Left lung (tissue), 10 donors: ENCODE data around the gene CLDN24. TPM values are rescaled to one million over a fixed set of nuclear protein-coding genes. Genes with fewer than 3 reads are reported as not detected.

Experiments
- ATAC-seq: fragments of 200-7000 bp; cut with Tn5 transposase; one replicate; pipeline ENCODE4 v1.9.1; 2020; ENCODE audit warnings: moderate library complexity
- DNase-seq, 4 donors: peaks; one replicate each; pipeline ENCODE4 v3.0.0-alpha.2; 2013 to 2020
- H3K27ac ChIP-seq, 2 donors: fragments of 200-600 bp; sonication (generic) in 1 of 2; one replicate each; pipeline versions ENCODE4 v1.5.0 to v1.8.0; 2020 to 2021
- H3K27me3 ChIP-seq, 2 donors: fragments of 200-600 bp; sonication (generic) in 1 of 2; one replicate each; pipeline versions ENCODE4 v1.5.0 to v1.8.0; 2020 to 2021
- H3K36me3 ChIP-seq, 2 donors: fragments of 200-600 bp; sonication (generic) in 1 of 2; one replicate each; pipeline versions ENCODE4 v1.5.0 to v1.8.0; 2020 to 2021
- H3K4me1 ChIP-seq, 2 donors: fragments of 200-600 bp; one replicate each; pipeline ENCODE4 v1.8.0; 2021
- H3K4me3 ChIP-seq, 2 donors: fragments of 200-600 bp; sonication (generic) in 1 of 2; one replicate each; pipeline versions ENCODE4 v1.5.0 to v1.8.0; 2020 to 2021; ENCODE audit warnings: mild to moderate bottlenecking in 1 of 2
- H3K9me3 ChIP-seq, 2 donors: fragments of 200-600 bp; sonication (generic) in 1 of 2; one replicate each; pipeline versions ENCODE4 v1.5.0 to v1.8.0; 2020 to 2021
- intact Hi-C, 2 donors: fragments of 100-400 bp; cut with DNase I; formaldehyde crosslinking; loops; one replicate each; pipeline versions ENCODE4 v1.11.2 to v1.14.2; 2022
- polyA plus RNA-seq, 6 donors: library from polyadenylated mRNA; unstranded; fragments of 120-200 nt; gene quantifications; one replicate each; pipeline ENCODE4 v1.2.1, GENCODE V29; 2013; ENCODE audit not compliant: insufficient read length in 6 of 6
- total RNA-seq, 2 donors: library from RNA; stranded (reverse); fragmentation: NEBNext Ultra II Directional; extraction: Animal tissue kit (Norgen Biotek cat#: 25700); gene quantifications; one replicate each; pipeline ENCODE4 v1.2.1, GENCODE V29; 2021
- TF ChIP-seq, protein P1 (sequence below), 2 donors: fragments of 200-600 bp; sonication (generic) in 1 of 2; IDR thresholded peaks; one replicate each; pipeline versions ENCODE4 v1.5.0 to v1.8.0; 2021; ENCODE audit warnings: antibody characterized with exemption in 2 of 2
- donor health status: DM: no; HTN: yes; CAD: no.
- donor health status: DM: no; HTN: no; CAD: no.

The CLDN24 gene
- total and polyA plus RNA-seq, 8 donors, result 0.25 to 0.53 TPM; not detected in 6

DNA sequence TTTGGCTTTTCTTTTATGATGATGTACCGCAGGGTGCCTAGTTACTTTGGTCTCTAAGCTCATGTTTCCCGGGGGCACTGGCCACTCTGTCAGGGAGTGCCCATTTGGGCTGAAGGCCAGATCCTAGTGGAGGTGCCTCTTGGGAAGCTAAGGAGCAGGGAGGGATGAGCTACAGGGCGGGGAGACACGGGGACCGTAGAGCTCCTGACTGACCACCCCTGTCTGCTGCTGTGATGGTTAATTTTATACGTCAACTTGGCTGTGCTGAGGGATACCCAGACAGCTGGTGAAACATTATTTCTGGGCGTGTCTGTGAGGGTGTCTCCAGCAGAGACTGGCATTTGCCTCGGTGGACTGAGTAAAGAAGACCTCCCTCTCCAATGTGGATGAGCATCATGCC is 24.9 kb upstream of the CLDN24 start:
- H3K9me3 ChIP-seq, result no peaks in the 10 kb centered on the region
- TF ChIP-seq, protein P1, sequence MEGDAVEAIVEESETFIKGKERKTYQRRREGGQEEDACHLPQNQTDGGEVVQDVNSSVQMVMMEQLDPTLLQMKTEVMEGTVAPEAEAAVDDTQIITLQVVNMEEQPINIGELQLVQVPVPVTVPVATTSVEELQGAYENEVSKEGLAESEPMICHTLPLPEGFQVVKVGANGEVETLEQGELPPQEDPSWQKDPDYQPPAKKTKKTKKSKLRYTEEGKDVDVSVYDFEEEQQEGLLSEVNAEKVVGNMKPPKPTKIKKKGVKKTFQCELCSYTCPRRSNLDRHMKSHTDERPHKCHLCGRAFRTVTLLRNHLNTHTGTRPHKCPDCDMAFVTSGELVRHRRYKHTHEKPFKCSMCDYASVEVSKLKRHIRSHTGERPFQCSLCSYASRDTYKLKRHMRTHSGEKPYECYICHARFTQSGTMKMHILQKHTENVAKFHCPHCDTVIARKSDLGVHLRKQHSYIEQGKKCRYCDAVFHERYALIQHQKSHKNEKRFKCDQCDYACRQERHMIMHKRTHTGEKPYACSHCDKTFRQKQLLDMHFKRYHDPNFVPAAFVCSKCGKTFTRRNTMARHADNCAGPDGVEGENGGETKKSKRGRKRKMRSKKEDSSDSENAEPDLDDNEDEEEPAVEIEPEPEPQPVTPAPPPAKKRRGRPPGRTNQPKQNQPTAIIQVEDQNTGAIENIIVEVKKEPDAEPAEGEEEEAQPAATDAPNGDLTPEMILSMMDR (IDR thresholded peaks at IDR 0.05), result no peak
- DNase-seq (no peak), ATAC-seq (no peak)
- H3K27me3 ChIP-seq, result peaks cover 4 to 20% of the 10 kb centered on the region in 2 donors
- intact Hi-C loops, result no loop called here
- no peaks in the 10 kb centered on the region for H3K36me3 ChIP-seq
- peaks cover 0 to 20% of the 10 kb centered on the region in 2 donors for H3K4me1 ChIP-seq
- no peak overlapping the region for H3K4me3 ChIP-seq
- H3K27ac ChIP-seq, result no peak overlapping the region

DNA sequence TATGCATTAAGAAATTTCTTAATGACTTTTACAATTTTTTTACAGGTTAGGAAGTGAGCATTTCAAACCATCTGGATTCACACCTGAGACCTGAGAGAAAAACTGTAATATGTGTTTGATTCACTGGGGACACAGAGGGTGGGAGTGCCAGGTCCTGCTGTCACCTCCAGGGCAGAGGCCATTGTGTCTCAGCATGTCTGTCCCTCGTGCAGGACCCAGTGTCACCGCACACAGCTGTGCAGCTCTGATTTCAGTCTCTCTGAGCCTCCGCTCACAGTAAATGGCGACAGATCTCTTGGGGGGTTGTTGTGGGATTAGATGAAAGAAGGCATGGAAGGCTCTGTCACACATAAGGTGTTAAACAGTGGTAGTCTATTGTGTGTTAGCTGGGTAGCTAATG is 23.0 kb upstream of the CLDN24 start:
- TF ChIP-seq, protein P1 (IDR thresholded peaks at IDR 0.05), result no peak
- intact Hi-C loops, result no loop called here
- H3K4me1 ChIP-seq, result peaks cover 0 to 20% of the 10 kb centered on the region in 2 donors
- H3K27me3 ChIP-seq, result peaks cover 4 to 24% of the 10 kb centered on the region in 2 donors
- H3K4me3 ChIP-seq, result no peak overlapping the region
- no peak overlapping the region for H3K27ac ChIP-seq
- H3K9me3 ChIP-seq, result no peaks in the 10 kb centered on the region
- DNase-seq (no peak), ATAC-seq (no peak)
- no peaks in the 10 kb centered on the region for H3K36me3 ChIP-seq

DNA sequence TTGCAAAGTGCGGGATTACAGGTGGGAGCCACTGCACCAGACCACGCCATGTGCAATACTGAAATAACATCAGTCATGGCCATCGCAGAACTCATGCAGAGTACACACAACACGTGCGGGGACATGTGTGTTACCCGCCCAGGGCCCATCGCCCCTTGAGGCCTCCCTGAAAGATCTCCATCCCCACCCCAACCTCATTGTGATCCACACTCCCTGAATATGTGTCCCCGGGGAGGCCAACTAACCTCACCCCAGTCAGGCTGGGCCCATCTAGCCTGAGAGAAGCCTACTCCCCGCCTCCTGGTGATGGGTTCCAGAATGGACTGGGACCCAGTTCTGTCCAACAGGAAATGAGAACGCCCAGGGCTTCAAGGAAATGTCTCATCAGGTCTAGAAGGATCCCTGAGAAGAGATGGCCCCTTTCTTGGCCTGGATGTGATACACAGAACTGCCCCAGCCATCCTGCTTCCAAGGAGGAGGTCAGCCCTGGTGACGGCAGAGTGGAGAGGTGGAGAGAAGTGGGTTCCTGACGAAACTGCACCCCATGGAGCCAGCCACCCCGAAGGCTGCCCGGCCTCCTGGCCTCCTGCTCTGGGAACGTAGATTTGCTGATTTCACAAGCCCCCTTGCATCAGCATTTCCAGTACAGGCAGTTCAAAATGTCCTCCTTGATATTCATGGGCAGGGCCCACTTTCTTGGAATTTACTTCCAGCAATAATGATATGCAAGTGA is 22.5 kb upstream of the CLDN24 start:
- TF ChIP-seq, protein P1 (IDR thresholded peaks at IDR 0.05), result no peak
- no peak for ATAC-seq
- intact Hi-C loops, result no loop called here
- Histone ChIP-seq H3K36me3 (no peaks in the 10 kb centered on the region), H3K4me1 (peaks cover 0 to 20% of the 10 kb centered on the region in 2 donors), H3K4me3 (no peak overlapping the region), H3K27ac (no peak overlapping the region), H3K9me3 (no peaks in the 10 kb centered on the region), H3K27me3 (peaks cover 4 to 24% of the 10 kb centered on the region in 2 donors)
- no peak for DNase-seq

DNA sequence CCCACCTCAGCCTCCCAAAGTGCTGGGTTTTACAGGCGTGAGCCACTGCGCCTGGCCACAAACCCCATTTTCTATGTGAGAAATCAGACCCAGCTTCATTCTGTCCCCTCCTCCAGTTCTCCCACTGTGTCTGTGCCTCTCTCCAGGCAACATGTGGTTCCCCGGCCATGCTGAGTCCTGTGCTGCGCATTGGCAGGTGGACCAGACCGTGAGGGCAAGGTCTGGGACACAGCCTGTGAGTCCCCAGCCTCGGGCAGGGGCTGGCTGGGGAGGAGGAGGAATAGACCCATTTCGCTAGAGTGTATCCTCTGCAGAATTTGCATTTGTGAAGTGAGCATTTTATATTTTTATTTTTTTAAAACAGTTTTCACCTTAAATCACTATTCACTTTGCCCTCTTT is 21.5 kb upstream of the CLDN24 start:
- ATAC-seq (no peak), DNase-seq (no peak)
- Histone ChIP-seq H3K27me3 (peaks cover 4 to 24% of the 10 kb centered on the region in 2 donors), H3K27ac (no peak overlapping the region), H3K9me3 (no peaks in the 10 kb centered on the region), H3K4me3 (no peak overlapping the region), H3K4me1 (peaks cover 0 to 14% of the 10 kb centered on the region in 2 donors), H3K36me3 (no peaks in the 10 kb centered on the region)
- TF ChIP-seq, protein P1 (IDR thresholded peaks at IDR 0.05), result no peak
- intact Hi-C loops, result no loop called here

DNA sequence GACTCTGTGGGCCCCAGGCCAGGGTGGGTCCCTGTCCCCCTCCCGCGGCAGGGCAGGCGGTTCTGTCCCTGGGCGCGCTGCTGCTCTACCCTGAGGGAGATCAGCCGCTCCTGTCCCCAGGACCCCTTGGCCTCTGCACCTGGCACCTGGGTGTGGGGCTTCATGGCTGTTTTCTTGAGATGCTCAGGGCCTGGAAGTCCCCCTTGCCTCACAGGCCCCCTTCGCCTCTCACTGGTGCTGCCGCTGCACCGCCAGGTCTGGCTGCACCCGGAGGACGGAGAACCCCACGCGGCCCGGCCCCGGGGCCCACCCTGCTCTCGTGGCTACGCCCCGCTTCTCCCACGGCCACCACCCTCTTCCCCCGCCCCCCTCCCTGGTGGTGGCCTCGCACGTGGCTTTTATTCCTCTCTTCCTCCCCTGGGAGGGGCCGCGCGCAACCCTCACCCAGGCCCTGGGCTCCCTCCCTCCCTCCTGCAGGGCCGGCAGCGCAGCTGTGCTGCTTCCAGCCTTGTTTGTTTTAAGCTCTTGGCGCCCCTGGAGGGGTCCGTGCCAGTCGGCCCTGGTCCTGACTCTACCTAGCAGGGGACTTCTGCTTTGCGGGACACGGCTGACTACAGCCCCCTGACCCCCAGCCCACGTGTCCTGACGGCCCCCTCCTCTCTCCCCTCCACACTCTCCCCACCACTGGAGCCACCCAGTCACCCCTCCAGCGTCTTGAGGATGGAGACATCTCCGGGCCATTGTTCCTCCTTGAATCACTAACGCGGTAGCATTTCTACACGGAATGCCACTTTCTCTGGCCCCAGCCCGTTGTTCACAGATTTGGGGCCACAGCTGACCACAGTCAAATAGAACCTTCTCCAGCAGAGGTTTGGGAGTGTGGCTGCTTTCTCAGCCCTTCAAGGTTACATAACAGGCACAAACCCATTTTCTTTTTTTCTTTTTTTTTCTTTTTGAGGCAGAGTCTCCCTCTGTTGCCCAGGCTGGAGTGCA is 20.6 kb upstream of the CLDN24 start:
- H3K4me3 ChIP-seq, result no peak overlapping the region
- H3K9me3 ChIP-seq, result no peaks in the 10 kb centered on the region
- TF ChIP-seq, protein P1 (IDR thresholded peaks at IDR 0.05), result no peak
- DNase-seq (peak in 1 of 4 donors; percentile 42), ATAC-seq (peak; percentile 68)
- H3K4me1 ChIP-seq, result peaks cover 0 to 5% of the 10 kb centered on the region in 2 donors
- peaks cover 4 to 24% of the 10 kb centered on the region in 2 donors for H3K27me3 ChIP-seq
- intact Hi-C loops, result no loop called here
- H3K27ac ChIP-seq, result no peak overlapping the region
- no peaks in the 10 kb centered on the region for H3K36me3 ChIP-seq
